Measurements from ENCODE around the gene SUN1.

The SUN1 gene

DNA sequence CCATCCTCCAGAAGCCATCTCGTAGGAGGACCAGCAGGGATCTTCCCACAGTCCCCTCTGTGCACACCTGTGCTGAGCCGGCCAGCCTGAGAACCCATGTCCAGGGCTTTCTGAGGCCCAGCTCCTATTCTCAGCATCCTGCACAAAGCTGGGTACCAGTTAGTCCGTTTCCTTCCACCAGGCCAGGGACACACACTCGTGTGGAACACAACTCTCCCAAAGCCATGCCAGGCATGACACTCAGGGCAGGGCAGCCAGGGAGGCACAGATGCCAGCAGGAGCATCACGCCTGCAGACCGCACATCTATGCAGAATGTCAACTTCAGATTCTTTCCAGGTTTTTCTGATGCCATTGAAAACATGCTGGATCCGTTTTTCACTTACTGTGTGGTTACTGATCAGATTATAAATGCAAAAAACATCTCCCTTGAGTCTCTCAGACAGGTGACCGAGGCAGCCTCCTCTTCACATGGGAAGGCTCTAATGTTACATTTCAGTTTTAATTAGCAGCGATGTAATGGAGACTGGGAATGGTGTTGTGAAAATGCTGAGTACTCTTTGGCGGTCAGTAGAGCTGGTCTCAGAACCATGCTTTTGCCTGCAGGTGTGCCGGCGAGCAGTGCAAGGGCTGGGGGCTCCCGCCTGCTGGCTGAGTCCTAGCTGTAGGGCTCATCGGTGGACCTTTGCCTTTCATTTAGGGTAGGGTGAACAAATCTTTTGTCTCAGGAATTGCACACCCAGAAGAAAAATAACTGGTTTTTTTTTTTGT is 3.3 kb upstream of the SUN1 start:
- H3K4me3 Mint-ChIP-seq: no peak overlapping the region
- DNase-seq: no peak
- peaks cover 57% of the 10 kb centered on the region for H3K36me3 Mint-ChIP-seq (ENCODE audit: low read depth)
- peaks cover 58% of the 10 kb centered on the region for H3K4me1 Mint-ChIP-seq
- TF ChIP-seq, protein P1, sequence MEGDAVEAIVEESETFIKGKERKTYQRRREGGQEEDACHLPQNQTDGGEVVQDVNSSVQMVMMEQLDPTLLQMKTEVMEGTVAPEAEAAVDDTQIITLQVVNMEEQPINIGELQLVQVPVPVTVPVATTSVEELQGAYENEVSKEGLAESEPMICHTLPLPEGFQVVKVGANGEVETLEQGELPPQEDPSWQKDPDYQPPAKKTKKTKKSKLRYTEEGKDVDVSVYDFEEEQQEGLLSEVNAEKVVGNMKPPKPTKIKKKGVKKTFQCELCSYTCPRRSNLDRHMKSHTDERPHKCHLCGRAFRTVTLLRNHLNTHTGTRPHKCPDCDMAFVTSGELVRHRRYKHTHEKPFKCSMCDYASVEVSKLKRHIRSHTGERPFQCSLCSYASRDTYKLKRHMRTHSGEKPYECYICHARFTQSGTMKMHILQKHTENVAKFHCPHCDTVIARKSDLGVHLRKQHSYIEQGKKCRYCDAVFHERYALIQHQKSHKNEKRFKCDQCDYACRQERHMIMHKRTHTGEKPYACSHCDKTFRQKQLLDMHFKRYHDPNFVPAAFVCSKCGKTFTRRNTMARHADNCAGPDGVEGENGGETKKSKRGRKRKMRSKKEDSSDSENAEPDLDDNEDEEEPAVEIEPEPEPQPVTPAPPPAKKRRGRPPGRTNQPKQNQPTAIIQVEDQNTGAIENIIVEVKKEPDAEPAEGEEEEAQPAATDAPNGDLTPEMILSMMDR (IDR thresholded peaks at IDR 0.05): no peak
- no peaks in the 10 kb centered on the region for H3K9me3 Mint-ChIP-seq
- no peak overlapping the region for H3K27ac Mint-ChIP-seq
- H3K27me3 Mint-ChIP-seq (ENCODE audit: low read depth, poor library complexity): no peaks in the 10 kb centered on the region

DNA sequence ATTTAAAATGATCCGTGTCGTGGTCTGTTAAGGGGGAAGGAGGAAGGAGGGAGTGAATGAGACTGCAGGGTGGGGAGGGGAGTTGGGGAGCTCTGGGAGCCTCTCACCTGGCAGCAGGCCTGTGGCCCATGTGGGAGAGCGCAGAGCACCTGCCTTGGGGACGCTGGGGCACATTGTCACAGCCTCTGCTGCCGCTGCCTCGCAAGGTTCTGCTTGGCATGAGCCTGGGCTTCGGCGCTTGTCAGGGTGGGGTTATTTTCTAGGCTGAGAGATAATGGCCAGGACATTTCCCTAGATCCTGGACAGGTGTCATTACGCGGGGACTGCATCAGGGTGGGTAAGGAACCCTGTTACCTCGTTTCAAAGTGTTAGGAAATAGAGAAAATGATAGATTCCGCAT is 2.2 kb upstream of the SUN1 start:
- Mint-ChIP-seq H3K27me3 (ENCODE audit: low read depth, poor library complexity) (no peaks in the 10 kb centered on the region), H3K4me1 (peaks cover 62% of the 10 kb centered on the region), H3K27ac (no peak overlapping the region), H3K4me3 (no peak overlapping the region), H3K36me3 (ENCODE audit: low read depth) (peaks cover 50% of the 10 kb centered on the region), H3K9me3 (no peaks in the 10 kb centered on the region)
- DNase-seq: no peak
- TF ChIP-seq, protein P1 (IDR thresholded peaks at IDR 0.05): no peak

DNA sequence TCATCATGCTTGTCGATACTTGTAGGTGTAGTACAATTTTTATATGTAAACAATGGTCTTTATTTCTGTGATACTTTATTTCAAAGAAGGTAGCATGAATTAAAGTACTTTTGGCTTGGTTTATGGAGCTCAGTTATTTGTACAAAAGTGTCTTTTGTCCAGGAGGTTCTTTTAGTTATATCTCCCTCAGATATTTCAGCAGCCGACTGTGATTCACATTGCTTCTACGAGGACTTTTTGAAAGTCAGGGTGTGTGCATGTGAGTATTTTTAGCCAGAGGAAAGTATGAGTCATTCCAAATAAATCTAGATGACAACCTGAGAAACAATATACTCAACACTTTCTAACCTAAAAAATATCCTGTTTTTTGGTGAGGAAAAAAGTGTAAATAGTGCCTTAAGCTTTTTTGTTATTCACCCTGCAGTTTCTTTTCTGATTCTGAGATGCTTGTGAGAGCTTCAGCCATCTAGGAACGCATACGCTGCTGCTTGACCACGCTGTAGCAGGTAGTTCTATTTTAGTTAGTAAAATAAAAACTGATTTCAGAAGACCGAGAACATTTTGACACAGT is 595 bp upstream of the SUN1 start:
- no peak overlapping the region for H3K4me3 Mint-ChIP-seq
- H3K9me3 Mint-ChIP-seq: no peaks in the 10 kb centered on the region
- peaks cover 43% of the 10 kb centered on the region for H3K36me3 Mint-ChIP-seq (ENCODE audit: low read depth)
- no peak for DNase-seq
- TF ChIP-seq, protein P1 (IDR thresholded peaks at IDR 0.05): no peak
- H3K27ac Mint-ChIP-seq: peak overlapping the region; percentile 96
- no peaks in the 10 kb centered on the region for H3K27me3 Mint-ChIP-seq (ENCODE audit: low read depth, poor library complexity)
- peaks cover 70% of the 10 kb centered on the region for H3K4me1 Mint-ChIP-seq

- peaks cover 79% of the 10 kb centered on the region for H3K4me1 Mint-ChIP-seq
- peaks cover 43% of the 10 kb centered on the region for H3K36me3 Mint-ChIP-seq (ENCODE audit: low read depth)
- peak overlapping the region; percentile 87 for H3K27ac Mint-ChIP-seq
- H3K4me3 Mint-ChIP-seq: no peak overlapping the region
- DNase-seq: no peak
- no peaks in the 10 kb centered on the region for H3K9me3 Mint-ChIP-seq
- TF ChIP-seq, protein P1 (IDR thresholded peaks at IDR 0.05): no peak
- no peaks in the 10 kb centered on the region for H3K27me3 Mint-ChIP-seq (ENCODE audit: low read depth, poor library complexity)
Measured at GRCh38 chr7:832968-833424, 720 bp downstream of the SUN1 start.

GRCh38 chr7:833601-834258 is 1.5 kb downstream of the SUN1 start:
- Mint-ChIP-seq H3K4me3 (peak overlapping the region; percentile 32), H3K4me1 (peaks cover 79% of the 10 kb centered on the region), H3K36me3 (ENCODE audit: low read depth) (peaks cover 44% of the 10 kb centered on the region), H3K27me3 (ENCODE audit: low read depth, poor library complexity) (no peaks in the 10 kb centered on the region), H3K9me3 (no peaks in the 10 kb centered on the region), H3K27ac (peak overlapping the region; percentile 89)
- no peak for DNase-seq
- TF ChIP-seq, protein P1 (IDR thresholded peaks at IDR 0.05): no peak

Data from nephron progenitor cell (in vitro differentiated cells).